PC-9 (cell line): ENCODE results near the gene NEU1. TPM values are rescaled to one million over a fixed set of nuclear protein-coding genes. Genes with fewer than 3 reads are reported as not detected.

Source experiments
- BruUV-seq: library from RNA; stranded (reverse); fragments of 400-500 nt; replicated peaks from 2 replicates; lab custom pipeline; 2021; lab: Mats Ljungman, UMichigan
- CTCF ChIA-PET: fragments of 300-600 bp; sonication (Branson Sonifier 250); formaldehyde crosslinking; loops from one replicate; lab custom pipeline; 2022; ENCODE audit warnings: antibody characterized with exemption; lab: Charles Lee
- POLR2A ChIA-PET: fragments of 300-600 bp; sonication (Branson Sonifier 250); formaldehyde crosslinking; loops from one replicate; lab custom pipeline; 2022; ENCODE audit warnings: antibody characterized with exemption; ENCODE audit not compliant: unreplicated experiment; lab: Charles Lee
- DNase-seq, 2 experiments: peaks; one replicate each; pipeline versions ENCODE4 v3.0.0 to v3.0.0-alpha.2; 2015 to 2022; ENCODE audit warnings: mixed read lengths in 1 of 2
- H2AFZ ChIP-seq: fragments of 200-600 bp; sonication (generic); 2 replicates; pipeline ENCODE4 v1.8.1; 2017; ENCODE audit warnings: antibody characterized with exemption
- H3F3A ChIP-seq: fragments of 200-600 bp; sonication (generic); 2 replicates; pipeline ENCODE4 v1.8.1; 2017; ENCODE audit warnings: antibody characterized with exemption, mild to moderate bottlenecking, low read depth; ENCODE audit not compliant: insufficient read depth
- H3K27ac ChIP-seq: fragments of 200-600 bp; sonication (generic); 2 replicates; pipeline ENCODE4 v1.6.1; 2016; ENCODE audit warnings: mixed run types
- H3K27me3 ChIP-seq: fragments of 200-600 bp; sonication (generic); 2 replicates; pipeline ENCODE4 v1.6.1; 2016; ENCODE audit warnings: low read depth, mixed run types; ENCODE audit not compliant: insufficient read depth
- H3K36me3 ChIP-seq: fragments of 200-600 bp; sonication (generic); 2 replicates; pipeline ENCODE4 v1.6.1; 2016; ENCODE audit warnings: low read depth, mixed run types
- H3K4me1 ChIP-seq: fragments of 200-600 bp; sonication (generic); replicated peaks from 2 replicates; pipeline ENCODE4 v1.6.1; 2016; ENCODE audit warnings: mixed run types; ENCODE audit not compliant: insufficient read depth
- H3K4me2 ChIP-seq: fragments of 200-600 bp; sonication (generic); 2 replicates; pipeline ENCODE4 v1.6.1; 2017; ENCODE audit warnings: mixed run types
- H3K4me3 ChIP-seq: fragments of 200-600 bp; sonication (generic); 2 replicates; pipeline ENCODE4 v1.6.1; 2016; ENCODE audit warnings: mixed run types
- H3K79me2 ChIP-seq: fragments of 200-600 bp; sonication (generic); 2 replicates; pipeline ENCODE4 v1.6.1; 2017; ENCODE audit warnings: low read depth, mixed run types
- H3K9me2 ChIP-seq: fragments of 200-600 bp; sonication (generic); 2 replicates; pipeline ENCODE4 v1.8.1; 2017; ENCODE audit warnings: mild to moderate bottlenecking; ENCODE audit not compliant: insufficient read depth
- H3K9me3 ChIP-seq: fragments of 200-600 bp; sonication (generic); 2 replicates; pipeline ENCODE4 v1.8.1; 2016; ENCODE audit warnings: low read depth; ENCODE audit not compliant: insufficient read depth
- H4K20me1 ChIP-seq: fragments of 200-600 bp; sonication (generic); 2 replicates; pipeline ENCODE4 v1.8.1; 2017; ENCODE audit not compliant: insufficient read depth
- EZH2 ChIP-seq: fragments of 200-600 bp; sonication (generic); IDR thresholded peaks from 2 replicates; pipeline ENCODE4 v1.8.0; 2017; ENCODE audit warnings: antibody characterized with exemption, low read depth
- intact Hi-C: fragments of 100-400 bp; cut with micrococcal nuclease; formaldehyde crosslinking; loops from one replicate; pipeline ENCODE4 v1.10.0; 2022; ENCODE audit not compliant: unreplicated experiment
- total RNA-seq: library from RNA; stranded (reverse); gene quantifications from 2 replicates; pipeline ENCODE4 v1.2.3, GENCODE V29; 2021
- TF ChIP-seq, protein P1 (sequence below): fragments of 200-600 bp; sonication (generic); conservative IDR thresholded peaks from 2 replicates; pipeline ENCODE4 v1.6.1; 2017; ENCODE audit warnings: mixed run types, antibody characterized with exemption, mild to moderate bottlenecking, moderate library complexity

Gene NEU1
- total RNA-seq, 1 experiment from 2014 or later = 23.4 TPM

DNA sequence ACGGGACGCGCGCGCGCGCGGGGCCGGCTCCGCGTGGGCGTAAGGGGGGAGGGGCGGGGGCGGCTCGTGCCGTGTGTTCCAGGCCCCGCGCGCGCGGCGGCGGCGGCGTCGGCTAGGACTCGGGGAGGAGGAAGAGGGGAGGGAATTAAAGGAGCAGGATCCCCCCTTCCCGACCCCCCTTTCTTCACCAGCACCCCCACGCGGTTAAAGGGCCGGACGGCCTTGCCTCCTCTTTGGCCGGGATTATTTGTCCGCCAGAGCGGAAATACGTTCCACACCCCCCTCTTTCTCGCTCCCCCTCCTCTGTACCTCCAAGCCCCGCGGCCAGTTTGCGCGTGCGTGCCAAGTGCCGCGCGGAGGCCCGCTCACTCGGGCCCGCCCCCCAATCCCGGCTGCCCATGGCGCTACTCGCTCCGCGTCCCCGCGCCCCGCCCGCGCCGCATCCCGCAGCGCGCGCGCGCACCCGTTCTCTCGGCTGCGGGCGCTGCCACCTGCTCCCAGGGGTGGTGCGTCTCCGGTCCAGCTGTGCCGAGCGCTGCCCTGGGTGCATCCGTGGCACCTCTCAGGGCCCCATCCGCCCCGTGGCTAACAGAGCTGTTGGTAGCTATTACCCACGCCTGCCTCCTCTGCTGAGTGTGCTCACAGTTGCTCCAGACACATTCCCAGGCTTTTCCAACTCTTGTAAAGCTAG is 39.5 kb upstream of the NEU1 start, which contains the start of gene ZBTB12:
TSS of gene ZBTB12 (minus strand) at position 134 of the 691 bp plus-strand sequence. CDS start 781 bp downstream, outside the sequence.
- Histone ChIP-seq H3K36me3 (no peaks in the 10 kb centered on the region), H3K27ac (peak within 1 kb of the TSS; percentile 18; the same call in 1 of the 2 replicates), H3K4me2 (peak within 1 kb of the TSS; percentile 72), H3K9me3 (no peaks in the 10 kb centered on the region), H3F3A (peaks cover 30% of the 10 kb centered on the region), H2AFZ (peak within 1 kb of the TSS; percentile 86), H4K20me1 (no peaks in the 10 kb centered on the region), H3K4me3 (peak within 1 kb of the TSS; percentile 65), H3K4me1 (peaks cover 23% of the 10 kb centered on the region), H3K9me2 (no peaks in the 10 kb centered on the region), H3K79me2 (peaks cover 16% of the 10 kb centered on the region), H3K27me3 (no peaks in the 10 kb centered on the region)
- intact Hi-C loops = loop anchor here (2.0 kb wide), 1 partner anchor 51 kb away; no protein-coding TSS in a partner anchor
- DNase-seq = peak; percentile 76 to 95
- BruUV-seq = no TSS peak
- ChIA-PET POLR2A (interaction anchor here (0.5 to 0.9 kb wide), 8 partner anchors 24 to 1303 kb away, joined by 3 to 21 read pairs (median 4); partner anchors contain the start of genes FKBPL, HSD17B8 and HSPA1B), CTCF (interaction anchor here (0.5 to 1.0 kb wide), 2 partner anchors 15 to 50 kb away, joined by 3 to 4 read pairs; no protein-coding TSS in a partner anchor)
- TF ChIP-seq, protein P1, sequence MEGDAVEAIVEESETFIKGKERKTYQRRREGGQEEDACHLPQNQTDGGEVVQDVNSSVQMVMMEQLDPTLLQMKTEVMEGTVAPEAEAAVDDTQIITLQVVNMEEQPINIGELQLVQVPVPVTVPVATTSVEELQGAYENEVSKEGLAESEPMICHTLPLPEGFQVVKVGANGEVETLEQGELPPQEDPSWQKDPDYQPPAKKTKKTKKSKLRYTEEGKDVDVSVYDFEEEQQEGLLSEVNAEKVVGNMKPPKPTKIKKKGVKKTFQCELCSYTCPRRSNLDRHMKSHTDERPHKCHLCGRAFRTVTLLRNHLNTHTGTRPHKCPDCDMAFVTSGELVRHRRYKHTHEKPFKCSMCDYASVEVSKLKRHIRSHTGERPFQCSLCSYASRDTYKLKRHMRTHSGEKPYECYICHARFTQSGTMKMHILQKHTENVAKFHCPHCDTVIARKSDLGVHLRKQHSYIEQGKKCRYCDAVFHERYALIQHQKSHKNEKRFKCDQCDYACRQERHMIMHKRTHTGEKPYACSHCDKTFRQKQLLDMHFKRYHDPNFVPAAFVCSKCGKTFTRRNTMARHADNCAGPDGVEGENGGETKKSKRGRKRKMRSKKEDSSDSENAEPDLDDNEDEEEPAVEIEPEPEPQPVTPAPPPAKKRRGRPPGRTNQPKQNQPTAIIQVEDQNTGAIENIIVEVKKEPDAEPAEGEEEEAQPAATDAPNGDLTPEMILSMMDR = no peak
- no peak for TF ChIP-seq EZH2

- intact Hi-C loops = no loop called here
- H3K27ac ChIP-seq = 0 out of 2 replicates have a peak overlapping the region, but pooled peaks have one; percentile 12
- H3F3A ChIP-seq = peaks cover 31% of the 10 kb centered on the region
- CTCF ChIA-PET = no interaction called here
- no peaks in the 10 kb centered on the region for H3K9me2 ChIP-seq
- no peaks in the 10 kb centered on the region for H4K20me1 ChIP-seq
- no peaks in the 10 kb centered on the region for H3K9me3 ChIP-seq
- peak overlapping the region; percentile 86 for H2AFZ ChIP-seq
- H3K4me3 ChIP-seq = peak overlapping the region; percentile 65; the same call in 1 of the 2 replicates
- peaks cover 22% of the 10 kb centered on the region for H3K4me1 ChIP-seq
- no peak for TF ChIP-seq EZH2
- TF ChIP-seq, protein P1 = no peak
- H3K4me2 ChIP-seq = peak overlapping the region; percentile 72
- DNase-seq = peak in 1 of 2 experiments; percentile 52
- no peaks in the 10 kb centered on the region for H3K36me3 ChIP-seq
- H3K79me2 ChIP-seq = peaks cover 21% of the 10 kb centered on the region
- H3K27me3 ChIP-seq = no peaks in the 10 kb centered on the region
- no TSS peak for BruUV-seq
- POLR2A ChIA-PET = interaction anchor here (0.5 kb wide), 1 partner anchor 50 kb away, joined by 4 read pairs; no protein-coding TSS in a partner anchor
Observed at GRCh38 chr6:31901415-31901952, 38.9 kb upstream of the NEU1 start.

DNA sequence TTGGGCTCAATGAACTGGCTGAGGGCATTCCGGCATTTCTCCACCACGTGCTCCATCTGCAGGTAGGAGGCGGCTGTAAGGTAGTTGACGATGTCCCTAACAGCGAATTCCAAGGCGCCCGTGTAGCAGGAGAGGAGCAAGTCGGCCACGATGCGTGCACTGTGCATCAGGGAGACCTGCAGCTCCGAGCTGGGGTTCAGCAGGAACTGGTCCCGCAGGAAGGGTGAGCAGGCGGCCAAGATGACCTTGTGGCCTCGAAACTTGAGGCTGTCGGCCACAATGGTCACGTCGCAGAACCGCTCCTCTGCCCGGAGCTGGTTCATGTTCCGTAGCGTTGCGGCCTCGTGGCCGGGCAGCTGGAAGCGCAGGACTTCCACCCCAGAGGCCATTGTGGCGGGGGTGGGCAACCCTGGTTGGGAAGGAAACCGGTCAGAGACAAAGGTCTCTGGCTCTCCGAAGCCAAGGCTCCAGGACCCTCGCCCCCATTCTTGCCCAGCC is 38.3 kb upstream of the NEU1 start:
- peak overlapping the region; percentile 72 for H3K4me2 ChIP-seq
- no peaks in the 10 kb centered on the region for H3K27me3 ChIP-seq
- TF ChIP-seq, protein P1 = no peak
- TF ChIP-seq EZH2 = no peak
- BruUV-seq = TSS peak; percentile 33
- peaks cover 26% of the 10 kb centered on the region for H3K79me2 ChIP-seq
- no peaks in the 10 kb centered on the region for H3K9me3 ChIP-seq
- peaks cover 36% of the 10 kb centered on the region for H3F3A ChIP-seq
- ChIA-PET CTCF (no interaction called here), POLR2A (interaction anchor here (0.6 kb wide), 1 partner anchor 123 kb away, joined by 3 read pairs; no protein-coding TSS in a partner anchor)
- H3K9me2 ChIP-seq = no peaks in the 10 kb centered on the region
- H3K36me3 ChIP-seq = no peaks in the 10 kb centered on the region; the same call in 1 of the 2 replicates
- H2AFZ ChIP-seq = peak overlapping the region; percentile 60; the same call in 1 of the 2 replicates
- DNase-seq = peak in 1 of 2 experiments; percentile 48
- no peaks in the 10 kb centered on the region for H4K20me1 ChIP-seq
- peak overlapping the region; percentile 65; the same call in 1 of the 2 replicates for H3K4me3 ChIP-seq
- no peak overlapping the region for H3K27ac ChIP-seq
- intact Hi-C loops = no loop called here
- H3K4me1 ChIP-seq = peaks cover 27% of the 10 kb centered on the region
